Endothelial cell of umbilical vein (primary cell): ENCODE results near the gene MACROD2.

Experiments
- EZH2 ChIP-seq: IDR thresholded peaks from 2 replicates; pipeline ENCODE4 v1.6.1; 2012; ENCODE audit warnings: borderline replicate concordance, low read depth, mild to moderate bottlenecking, moderate library complexity, low read length, inconsistent platforms; ENCODE audit not compliant: severe bottlenecking
- GATA2 ChIP-seq: IDR thresholded peaks from 2 replicates; pipeline ENCODE4 v1.7.0; 2011; ENCODE audit warnings: low read depth, mild to moderate bottlenecking, moderate library complexity, mixed read lengths, low read length; ENCODE audit not compliant: insufficient read length, insufficient read depth
- JUN ChIP-seq: IDR thresholded peaks from 2 replicates; pipeline ENCODE4 v1.6.1; 2011; ENCODE audit warnings: borderline replicate concordance, low read depth; ENCODE audit not compliant: insufficient read length, insufficient read depth
- MYC ChIP-seq: IDR thresholded peaks from one replicate; pipeline ENCODE4 v1.6.1; 2011; ENCODE audit warnings: mild to moderate bottlenecking, low read depth, low read length
- POLR2A ChIP-seq: IDR thresholded peaks from 2 replicates; pipeline ENCODE4 v1.6.1; 2012; ENCODE audit warnings: low read depth, mild to moderate bottlenecking, control low read depth, low read length
- POLR2AphosphoS5 ChIP-seq: IDR thresholded peaks from 2 replicates; pipeline ENCODE4 v1.6.1; 2012; ENCODE audit warnings: low read depth, mild to moderate bottlenecking, control low read depth, low read length, moderate library complexity; ENCODE audit not compliant: insufficient read depth
- TF ChIP-seq, protein P1 (sequence below), 2 donors: IDR thresholded peaks; 1 replicate in 1 of 2; 2 replicates in 1 of 2; pipeline ENCODE4 v1.5.1; 2011; ENCODE audit warnings: low read length in 2 of 2, mild to moderate bottlenecking in 2 of 2, moderate library complexity in 2 of 2, control low read depth in 1 of 2, inconsistent platforms in 1 of 2, low read depth in 1 of 2; ENCODE audit not compliant: insufficient read depth in 1 of 2; ENCODE audit errors: extremely low read depth in 1 of 2
- TF ChIP-seq, protein P2 (sequence below): IDR thresholded peaks from 2 replicates; pipeline ENCODE4 v1.6.1; 2011; ENCODE audit not compliant: insufficient read depth, insufficient read length

DNA sequence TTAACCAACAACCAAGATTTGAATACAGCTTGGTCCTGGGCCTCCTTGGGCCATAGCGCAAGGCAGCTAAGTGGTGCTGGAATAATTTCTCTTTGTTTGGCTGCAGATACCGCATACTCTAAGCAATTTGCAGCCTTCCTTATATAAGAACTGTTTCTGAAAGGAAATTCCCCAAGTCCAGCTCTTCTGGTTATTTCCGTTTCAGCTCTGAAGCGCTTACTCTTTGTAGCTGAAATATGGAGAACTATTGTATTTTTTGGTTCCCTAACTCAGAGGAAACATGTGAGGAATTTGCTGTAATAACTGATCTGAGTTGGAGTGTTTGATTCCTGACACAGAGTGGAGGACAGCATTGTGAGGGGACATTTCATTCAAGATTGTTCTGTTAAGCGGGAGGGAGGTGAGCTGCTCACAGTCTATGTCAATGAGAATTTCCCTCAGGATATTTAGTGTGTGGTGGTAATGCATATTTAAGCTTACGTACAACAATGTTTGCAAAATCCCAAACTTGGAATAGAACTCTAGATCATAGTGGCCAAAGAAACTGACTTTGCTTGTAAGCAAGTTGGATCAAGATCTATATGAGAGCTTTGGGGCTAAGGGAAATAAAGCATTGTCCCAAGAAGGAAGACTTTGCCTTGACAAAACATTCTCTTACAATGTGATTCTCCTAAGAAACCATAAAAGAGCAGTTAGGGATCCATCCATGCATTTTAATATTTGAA is 918.7 kb downstream of the MACROD2 start:
- no peak for TF ChIP-seq POLR2AphosphoS5
- TF ChIP-seq, protein P1, sequence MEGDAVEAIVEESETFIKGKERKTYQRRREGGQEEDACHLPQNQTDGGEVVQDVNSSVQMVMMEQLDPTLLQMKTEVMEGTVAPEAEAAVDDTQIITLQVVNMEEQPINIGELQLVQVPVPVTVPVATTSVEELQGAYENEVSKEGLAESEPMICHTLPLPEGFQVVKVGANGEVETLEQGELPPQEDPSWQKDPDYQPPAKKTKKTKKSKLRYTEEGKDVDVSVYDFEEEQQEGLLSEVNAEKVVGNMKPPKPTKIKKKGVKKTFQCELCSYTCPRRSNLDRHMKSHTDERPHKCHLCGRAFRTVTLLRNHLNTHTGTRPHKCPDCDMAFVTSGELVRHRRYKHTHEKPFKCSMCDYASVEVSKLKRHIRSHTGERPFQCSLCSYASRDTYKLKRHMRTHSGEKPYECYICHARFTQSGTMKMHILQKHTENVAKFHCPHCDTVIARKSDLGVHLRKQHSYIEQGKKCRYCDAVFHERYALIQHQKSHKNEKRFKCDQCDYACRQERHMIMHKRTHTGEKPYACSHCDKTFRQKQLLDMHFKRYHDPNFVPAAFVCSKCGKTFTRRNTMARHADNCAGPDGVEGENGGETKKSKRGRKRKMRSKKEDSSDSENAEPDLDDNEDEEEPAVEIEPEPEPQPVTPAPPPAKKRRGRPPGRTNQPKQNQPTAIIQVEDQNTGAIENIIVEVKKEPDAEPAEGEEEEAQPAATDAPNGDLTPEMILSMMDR (IDR thresholded peaks at IDR 0.05; ENCODE audit: extremely low read depth in 1 of 2, insufficient read depth in 1 of 2, low read depth in 1 of 2, low read length in 2 of 2) = no peak
- no peak for TF ChIP-seq EZH2
- TF ChIP-seq POLR2A = no peak
- TF ChIP-seq, protein P2, sequence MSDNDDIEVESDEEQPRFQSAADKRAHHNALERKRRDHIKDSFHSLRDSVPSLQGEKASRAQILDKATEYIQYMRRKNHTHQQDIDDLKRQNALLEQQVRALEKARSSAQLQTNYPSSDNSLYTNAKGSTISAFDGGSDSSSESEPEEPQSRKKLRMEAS = no peak
- no peak for TF ChIP-seq MYC
- TF ChIP-seq GATA2 = no peak
- TF ChIP-seq JUN = no peak
